Activated T-cell treated with anti-CD3 and anti-CD28 coated beads, Interleukin-2, amount 50 U/mL, for 48 hours (primary cell): ENCODE measurements around the gene ZNF85.
A peak's percentile ranks its signal among the peaks of the same experiment; 100 is the strongest.
"Not testable (repeated sequence)": the region's sequence is repeated elsewhere in the genome, so short reads cannot be mapped to it uniquely, and the experiment has no call there.

Experiments used
- DNase-seq, 2 experiments: peaks; one replicate each; pipeline ENCODE4 v3.0.0-alpha.2; 2020

The ZNF85 gene

DNA sequence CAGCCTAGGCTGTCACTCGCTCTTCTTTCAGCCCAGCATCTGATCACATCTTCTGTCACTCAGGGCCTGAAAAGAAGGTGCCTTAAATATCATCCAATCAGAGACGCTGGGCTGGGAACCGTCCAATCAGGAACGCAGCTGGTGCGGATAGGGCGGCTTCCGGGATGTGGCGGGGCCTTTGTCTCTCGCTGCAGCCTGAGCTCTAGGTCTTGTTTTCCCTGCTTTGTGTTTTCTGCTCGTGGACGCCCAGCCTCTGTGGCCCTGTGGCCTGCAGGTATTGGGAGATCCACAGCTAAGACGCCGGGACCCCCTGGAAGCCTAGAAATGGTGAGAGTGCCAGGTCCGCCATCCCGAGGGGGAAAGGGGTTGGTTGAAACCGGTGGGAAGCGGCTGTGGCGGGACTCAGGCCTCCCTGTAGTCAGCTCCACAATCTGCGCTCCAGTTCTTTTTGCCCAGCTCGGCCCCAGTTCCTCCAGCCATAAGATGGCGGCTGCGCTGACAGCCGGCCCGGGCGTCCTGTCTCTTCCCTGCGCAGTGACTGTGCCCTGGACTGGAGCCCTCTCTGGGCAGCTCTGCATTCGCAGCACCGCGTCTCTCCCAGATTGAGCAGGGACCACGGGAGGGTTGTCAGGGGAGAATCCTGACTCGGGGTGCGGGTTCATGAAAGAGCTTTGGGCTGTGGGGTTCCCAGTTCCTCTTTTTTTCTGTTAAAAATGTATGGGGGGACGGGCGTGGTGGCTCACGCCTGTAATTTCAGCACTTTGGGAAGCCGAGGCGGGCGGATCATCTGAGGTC lies at the start of gene ZNF85:
Gene ZNF85, plus strand, starts transcription at position 175 of the 795 bp plus-strand sequence. Its CDS starts 150 bp downstream, at position 325.
- peak; percentile 90 for DNase-seq

GRCh38 chr19:20879501-20879900 lies 43.5 kb upstream of the ZNF85 start:
- no peak for DNase-seq

- DNase-seq: no peak
Observed at GRCh38 chr19:20912973-20913372, 10.1 kb upstream of the ZNF85 start.

GRCh38 chr19:20925481-20925880 lies 2.4 kb downstream of the ZNF85 start:
- no peak for DNase-seq

DNA sequence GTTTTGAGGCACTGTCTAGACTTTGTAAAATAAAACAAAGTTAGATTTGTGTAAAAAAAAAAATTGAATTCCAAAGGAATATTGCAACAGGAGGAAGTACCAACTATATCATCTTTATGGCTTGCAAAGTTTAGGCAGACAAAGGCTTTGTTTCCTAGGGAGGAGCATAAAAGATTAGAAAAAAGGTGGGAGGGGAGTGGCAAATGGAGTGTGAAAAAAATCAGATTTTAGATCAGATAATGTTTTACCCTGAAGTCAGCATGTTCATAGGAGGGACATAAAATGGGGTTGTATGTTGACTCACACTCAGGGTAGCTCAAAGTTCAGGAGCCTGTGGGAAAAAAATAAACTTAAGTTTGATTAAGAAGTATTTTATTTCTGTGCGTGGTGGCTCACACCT lies 3.7 kb downstream of the ZNF85 start:
- no peak for DNase-seq

DNA sequence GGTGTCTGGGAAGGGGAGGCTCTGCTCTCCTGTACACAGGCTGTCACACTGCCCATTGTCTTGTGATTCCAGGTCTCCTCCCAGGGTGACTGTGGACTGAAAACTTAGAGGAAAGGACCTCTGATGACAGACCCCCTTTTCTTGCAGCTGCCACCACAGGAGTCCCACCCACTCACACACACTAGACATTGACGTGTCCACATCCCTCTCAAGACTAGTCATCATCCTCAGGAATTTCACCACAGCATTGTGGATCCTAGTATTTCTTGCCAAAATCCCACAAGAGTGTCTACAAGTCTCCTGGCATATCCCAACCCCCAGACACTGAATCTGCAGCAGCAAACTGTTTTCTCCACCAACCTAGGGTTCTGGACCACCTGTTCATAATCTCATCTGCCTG lies 5.3 kb downstream of the ZNF85 start:
- DNase-seq: no peak

DNA sequence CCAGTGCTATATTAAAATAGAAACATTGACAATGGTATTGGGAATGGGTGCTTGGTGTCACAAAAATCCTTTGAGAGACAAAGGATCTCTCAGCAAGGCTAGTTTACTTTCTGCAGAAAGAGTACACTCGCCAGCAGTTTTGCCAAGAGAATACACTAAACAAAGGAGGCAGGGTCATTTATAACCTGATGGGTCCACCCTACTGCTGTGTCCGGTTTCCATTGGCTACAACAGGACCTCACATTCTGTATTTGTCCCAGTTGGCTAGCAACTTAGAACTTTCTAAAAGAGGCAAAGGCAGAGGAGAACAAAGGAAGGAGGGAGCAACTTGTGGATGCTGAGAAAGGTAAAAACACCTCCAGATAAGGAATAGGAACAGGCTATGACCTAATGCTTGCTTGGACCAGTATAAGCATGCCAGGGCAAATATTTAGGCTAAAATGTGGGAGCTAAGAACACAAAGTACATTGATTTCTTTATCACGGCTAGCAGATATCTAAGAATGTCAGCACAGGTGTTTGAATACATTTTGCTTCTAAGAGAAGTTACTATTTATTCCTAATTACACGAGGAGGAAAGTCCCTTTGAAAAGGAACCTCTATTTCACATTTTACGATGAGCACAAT lies 13.4 kb downstream of the ZNF85 start:
- DNase-seq: not testable (repeated sequence)

- DNase-seq: not testable (repeated sequence)
Observed at GRCh38 chr19:20952561-20953095, 29.6 kb downstream of the ZNF85 start.

DNA sequence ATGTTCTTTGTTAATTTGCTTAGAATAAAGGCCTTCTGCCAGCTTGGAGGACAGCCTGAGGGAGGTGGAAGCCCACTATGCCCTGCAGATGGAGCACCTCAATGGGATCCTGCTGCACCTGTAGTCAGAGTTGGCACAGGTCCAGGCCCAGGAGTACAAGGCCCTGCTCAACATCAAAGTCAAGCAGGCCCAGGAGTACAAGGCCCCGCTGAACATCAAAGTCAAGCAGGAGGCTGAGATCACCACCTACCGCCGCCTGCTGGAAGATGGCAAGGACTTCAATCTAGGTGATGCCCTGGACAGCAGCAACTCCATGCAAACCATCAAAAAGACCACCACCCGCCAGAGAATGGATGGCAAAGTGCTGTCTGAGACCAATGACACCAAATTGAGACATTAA lies 41.7 kb downstream of the ZNF85 start:
- peak in 1 of 2 experiments; percentile 22 for DNase-seq

- no peak for DNase-seq
Observed at GRCh38 chr19:20968092-20968491, 45.0 kb downstream of the ZNF85 start.

- no peak for DNase-seq
Observed at GRCh38 chr19:20969498-20969897, 46.4 kb downstream of the ZNF85 start.

DNA sequence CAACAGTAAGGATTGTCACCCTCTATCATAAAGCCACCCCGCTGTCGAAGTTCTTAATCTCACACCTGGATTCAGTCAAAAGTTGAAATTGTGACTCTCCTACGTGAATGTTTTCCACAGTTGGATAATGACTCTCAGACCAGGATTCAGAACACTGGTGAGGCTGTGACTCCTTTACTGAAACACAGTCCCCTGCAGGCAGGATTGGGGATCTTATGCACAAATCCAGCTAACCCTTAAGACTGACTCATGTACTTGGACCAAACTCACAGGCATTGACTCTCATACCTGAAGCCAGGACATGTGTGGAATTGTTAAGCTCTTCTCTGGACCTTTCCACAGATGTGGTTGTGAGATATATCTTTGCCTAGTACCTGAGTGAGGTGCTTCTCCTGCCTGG lies 46.8 kb downstream of the ZNF85 start:
- no peak for DNase-seq

GRCh38 chr19:20992788-20993187 lies 69.7 kb downstream of the ZNF85 start:
- not testable (repeated sequence) for DNase-seq

- peak; percentile 89 to 91 for DNase-seq
Observed at GRCh38 chr19:20999731-21000352, 76.8 kb downstream of the ZNF85 start.
